Transverse colon (tissue), 4 donors: Measurements from ENCODE around the gene UMODL1. TPM values are rescaled to one million over a fixed set of nuclear protein-coding genes. Genes with fewer than 3 reads are reported as not detected.

ENCODE experiments used
- DNase-seq: peaks from one replicate; pipeline ENCODE4 v3.0.0-alpha.2; 2019
- H3K27ac ChIP-seq, 4 donors: fragments of 200-600 bp; sonication (generic); 2 replicates each; pipeline ENCODE4 v1.5.1; 2016 to 2018; ENCODE audit warnings: inconsistent platforms in 4 of 4
- H3K27me3 ChIP-seq: fragments of 200-600 bp; sonication (generic); 2 replicates; pipeline ENCODE4 v1.5.1; 2017; ENCODE audit warnings: inconsistent platforms
- H3K36me3 ChIP-seq, 4 donors: fragments of 200-600 bp; sonication (generic); 2 replicates each; pipeline ENCODE4 v1.5.1; 2017 to 2019; ENCODE audit warnings: inconsistent platforms in 4 of 4
- H3K4me1 ChIP-seq, 4 donors: fragments of 200-600 bp; sonication (generic); 2 replicates each; pipeline ENCODE4 v1.5.1; 2017 to 2020; ENCODE audit warnings: inconsistent platforms in 4 of 4
- H3K4me3 ChIP-seq, 4 donors: fragments of 200-600 bp; sonication (generic); 1 replicate in 1 of 4; 2 replicates in 3 of 4; pipeline versions ENCODE4 v1.5.1 to v1.6.1; 2017 to 2019; ENCODE audit warnings: inconsistent platforms in 4 of 4
- H3K9me3 ChIP-seq, 2 donors: fragments of 200-600 bp; sonication (generic); 2 replicates each; pipeline ENCODE4 v1.5.1; 2017 to 2019; ENCODE audit warnings: inconsistent platforms in 2 of 2
- EP300 ChIP-seq: sonication (generic); formaldehyde crosslinking; IDR thresholded peaks from one replicate; pipeline ENCODE4 v1.6.1; 2017; ENCODE audit warnings: antibody characterized with exemption, low read depth
- POLR2A ChIP-seq: fragments of 450-650 bp; IDR thresholded peaks from one replicate; pipeline ENCODE4 v1.6.1; 2016; ENCODE audit warnings: antibody characterized with exemption, mild to moderate bottlenecking, moderate library complexity
- POLR2AphosphoS5 ChIP-seq, 3 donors: sonication (generic); formaldehyde crosslinking; IDR thresholded peaks; one replicate each; pipeline ENCODE4 v1.6.1; 2016; ENCODE audit warnings: antibody characterized with exemption in 3 of 3
- WGBS, 2 donors: methylation state at CpG; one replicate each; pipeline ENCODE4 v1.1.5; 2018; ENCODE audit warnings: low coverage in 1 of 2; 5-methylcytosine and 5-hydroxymethylcytosine counted together
- in situ Hi-C, 4 donors: fragments of 200-750 bp; cut with MboI; loops; one replicate each; pipeline versions ENCODE4 v1.15.0 to v1.15.1; 2017; ENCODE audit warnings: low sequenced_read_pairs in 3 of 4, low pct_ligation_motif_present in 1 of 4, low pct_unique_long_range_greater_than_20kb in 1 of 4
- intact Hi-C: fragments of 100-400 bp; cut with DNase I; formaldehyde crosslinking; loops from one replicate; pipeline ENCODE4 v1.15.1; 2023; ENCODE audit warnings: low total_unique reads
- total RNA-seq, 4 donors: library from RNA; depleted of rRNA; stranded (reverse); fragments of >200 nt; gene quantifications; one replicate each; pipeline ENCODE4 v1.1.0, GENCODE V29; 2016
- TF ChIP-seq, protein P1 (sequence below), 5 experiments: fragments of 200-600 bp in 3 of 5; fragments of 450-650 bp in 2 of 5; sonication (generic) in 3 of 5; IDR thresholded peaks; 1 replicate in 2 of 5; 2 replicates in 3 of 5; pipeline ENCODE4 v1.5.1; 2016 to 2017; ENCODE audit warnings: antibody characterized with exemption in 5 of 5, inconsistent platforms in 3 of 5, mild to moderate bottlenecking in 2 of 5, moderate library complexity in 1 of 5

UMODL1 gene
- total RNA-seq, 4 donors from 2014 or later: 0.16 to 3.2 (median 0.68) TPM; not detected in 1

DNA sequence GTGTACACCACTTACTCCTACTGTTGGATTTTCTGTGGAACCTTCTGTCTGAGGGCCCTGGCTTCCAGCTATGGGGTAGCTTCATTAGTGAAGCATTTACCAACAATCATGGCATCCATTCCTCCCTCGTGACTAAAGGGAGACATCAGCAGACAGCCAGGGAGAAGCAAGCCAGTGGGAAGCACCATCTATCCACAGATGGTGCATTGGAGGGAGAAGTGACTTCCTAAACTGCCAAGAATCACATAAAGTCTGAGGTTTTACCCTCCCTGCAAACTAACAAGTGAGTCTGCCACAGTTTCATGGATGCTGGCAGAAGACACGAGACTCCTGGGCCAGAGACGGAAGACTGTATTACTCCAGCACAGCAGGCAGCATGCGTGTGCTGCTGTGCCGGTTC, 31.4 kb downstream of the UMODL1 start:
- in situ Hi-C loops: loop anchor here in 3 of 4 donors (25.0 kb wide), 4 partner anchors 165 to 490 kb away; no protein-coding TSS in a partner anchor
- Histone ChIP-seq H3K4me1 (peaks cover 12 to 42% (median 29%) of the 10 kb centered on the region in 4 donors), H3K9me3 (no peaks in the 10 kb centered on the region), H3K4me3 (no peak overlapping the region), H3K27me3 (no peaks in the 10 kb centered on the region), H3K36me3 (no peaks in the 10 kb centered on the region), H3K27ac (peak overlapping the region; percentile 36 to 72 (median 66))
- no peak for DNase-seq
- intact Hi-C loops: no loop called here
- WGBS, 2 donors: 84% methylated on average over 5 of the region's 5 CpGs; no CpG with 5 or more reads in 1 of the 2 donors
- TF ChIP-seq POLR2AphosphoS5 (IDR thresholded peaks at IDR 0.05) (no peak), POLR2A (no peak), EP300 (no peak)
- TF ChIP-seq, protein P1, sequence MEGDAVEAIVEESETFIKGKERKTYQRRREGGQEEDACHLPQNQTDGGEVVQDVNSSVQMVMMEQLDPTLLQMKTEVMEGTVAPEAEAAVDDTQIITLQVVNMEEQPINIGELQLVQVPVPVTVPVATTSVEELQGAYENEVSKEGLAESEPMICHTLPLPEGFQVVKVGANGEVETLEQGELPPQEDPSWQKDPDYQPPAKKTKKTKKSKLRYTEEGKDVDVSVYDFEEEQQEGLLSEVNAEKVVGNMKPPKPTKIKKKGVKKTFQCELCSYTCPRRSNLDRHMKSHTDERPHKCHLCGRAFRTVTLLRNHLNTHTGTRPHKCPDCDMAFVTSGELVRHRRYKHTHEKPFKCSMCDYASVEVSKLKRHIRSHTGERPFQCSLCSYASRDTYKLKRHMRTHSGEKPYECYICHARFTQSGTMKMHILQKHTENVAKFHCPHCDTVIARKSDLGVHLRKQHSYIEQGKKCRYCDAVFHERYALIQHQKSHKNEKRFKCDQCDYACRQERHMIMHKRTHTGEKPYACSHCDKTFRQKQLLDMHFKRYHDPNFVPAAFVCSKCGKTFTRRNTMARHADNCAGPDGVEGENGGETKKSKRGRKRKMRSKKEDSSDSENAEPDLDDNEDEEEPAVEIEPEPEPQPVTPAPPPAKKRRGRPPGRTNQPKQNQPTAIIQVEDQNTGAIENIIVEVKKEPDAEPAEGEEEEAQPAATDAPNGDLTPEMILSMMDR (IDR thresholded peaks at IDR 0.05): no peak

DNA sequence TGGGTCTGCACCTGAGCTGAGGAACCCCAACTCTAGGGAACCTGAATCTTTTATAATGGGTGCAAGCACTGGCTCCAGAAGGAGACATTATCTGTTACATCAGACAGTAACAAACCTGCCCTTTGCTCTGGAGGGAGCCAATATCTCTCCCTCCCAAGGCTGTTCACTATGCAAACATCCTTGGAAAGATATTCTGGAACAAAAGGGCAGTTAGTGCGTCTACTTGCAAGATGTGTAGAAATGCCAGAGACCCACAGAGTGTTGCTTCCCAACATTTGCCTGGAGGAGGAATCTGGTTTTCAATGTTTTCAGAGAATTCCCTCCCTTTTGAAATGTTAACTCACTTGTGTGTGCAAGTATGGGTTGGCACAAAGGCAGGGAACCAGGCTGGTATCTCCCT, 31.9 kb downstream of the UMODL1 start:
- WGBS, 2 donors: 67% methylated on average over 1 of the region's 1 CpG; no CpG with 5 or more reads in 1 of the 2 donors
- in situ Hi-C loops (loop anchor here in 3 of 4 donors (25.0 kb wide), 4 partner anchors 166 to 491 kb away; no protein-coding TSS in a partner anchor), intact Hi-C loops (no loop called here)
- Histone ChIP-seq H3K27ac (peak overlapping the region; percentile 36 to 72 (median 66)), H3K27me3 (no peaks in the 10 kb centered on the region), H3K36me3 (no peaks in the 10 kb centered on the region), H3K4me1 (peaks cover 8 to 42% (median 28%) of the 10 kb centered on the region in 4 donors), H3K4me3 (no peak overlapping the region), H3K9me3 (no peaks in the 10 kb centered on the region)
- DNase-seq: no peak
- TF ChIP-seq POLR2A (no peak), POLR2AphosphoS5 (IDR thresholded peaks at IDR 0.05) (no peak), EP300 (no peak)
- TF ChIP-seq, protein P1 (IDR thresholded peaks at IDR 0.05): no peak

DNA sequence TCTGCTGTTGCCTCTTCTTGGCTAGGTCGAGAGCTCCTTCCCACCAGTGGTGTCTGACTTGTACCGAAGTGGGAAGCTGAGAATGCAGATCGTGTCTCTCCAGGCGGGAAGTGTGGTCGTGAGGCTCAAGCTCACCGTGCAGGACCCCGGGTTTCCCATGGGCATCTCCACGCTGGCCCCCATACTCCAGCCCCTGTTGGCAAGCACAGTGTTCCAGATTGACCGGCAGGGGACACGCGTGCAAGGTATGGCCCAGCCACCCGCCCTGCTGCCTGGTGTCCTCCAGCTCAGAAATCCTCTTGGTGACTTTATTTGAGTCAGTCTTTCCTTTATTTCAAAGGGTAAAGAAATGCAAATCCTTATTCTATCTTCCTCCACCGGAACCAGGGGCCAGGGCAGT, 32.7 kb downstream of the UMODL1 start:
- Histone ChIP-seq H3K4me1 (peaks cover 6 to 38% (median 27%) of the 10 kb centered on the region in 4 donors), H3K27ac (no peak overlapping the region), H3K27me3 (no peaks in the 10 kb centered on the region), H3K4me3 (no peak overlapping the region), H3K36me3 (no peaks in the 10 kb centered on the region), H3K9me3 (no peaks in the 10 kb centered on the region)
- in situ Hi-C loops (loop anchor here in 3 of 4 donors (25.0 kb wide), 4 partner anchors 167 to 492 kb away; no protein-coding TSS in a partner anchor), intact Hi-C loops (no loop called here)
- no peak for TF ChIP-seq POLR2AphosphoS5 (IDR thresholded peaks at IDR 0.05)
- no peak for TF ChIP-seq EP300
- no peak for TF ChIP-seq POLR2A
- TF ChIP-seq, protein P1 (IDR thresholded peaks at IDR 0.05): no peak
- DNase-seq: no peak
- WGBS, 2 donors: 89 to 94% methylated on average over 9 to 13 of the region's 13 CpGs

DNA sequence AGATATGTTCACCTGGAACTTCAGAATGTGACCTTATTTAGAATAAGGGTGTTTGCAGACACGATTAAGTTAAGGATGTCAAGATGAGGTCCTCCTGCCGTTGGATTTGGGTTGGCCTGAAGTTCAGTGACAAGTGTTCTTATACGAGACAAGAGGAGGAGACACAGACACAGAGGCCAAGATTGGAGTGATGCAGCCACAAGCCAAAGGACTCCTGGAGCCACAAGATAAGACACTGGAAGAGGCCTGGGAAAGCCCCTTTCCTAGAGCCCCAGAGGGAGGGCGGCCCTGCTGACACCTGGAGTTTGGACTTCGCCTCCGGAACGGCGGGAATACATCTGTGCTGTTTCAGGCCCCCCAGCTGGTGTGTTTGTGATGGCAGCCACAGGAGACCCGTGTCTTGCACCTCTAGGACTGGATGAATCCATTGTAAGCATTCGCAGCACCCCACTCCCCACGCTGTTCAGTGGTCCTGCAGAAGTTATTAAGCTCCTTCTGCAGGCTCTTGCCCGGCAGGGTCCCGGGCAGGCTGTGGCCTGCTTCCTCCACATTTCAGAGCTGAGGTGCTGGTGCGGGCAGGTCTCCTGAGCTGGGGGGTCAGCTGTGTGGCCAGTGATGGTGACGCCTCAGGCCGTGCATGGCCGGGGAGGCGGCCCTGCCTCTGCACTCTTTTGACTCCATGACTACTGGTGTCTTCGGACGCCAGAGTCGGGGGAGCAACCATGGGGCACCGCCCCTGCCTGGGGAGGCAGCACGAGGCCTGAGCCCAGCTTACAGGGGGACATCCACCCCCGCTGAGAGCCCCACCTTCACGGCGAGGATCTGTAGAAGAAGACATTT, 34.6 kb downstream of the UMODL1 start:
- in situ Hi-C loops: loop anchor here in 3 of 4 donors (25.0 kb wide), 4 partner anchors 168 to 493 kb away; no protein-coding TSS in a partner anchor
- 74 to 88% methylated on average over 4 to 26 of the region's 26 CpGs for WGBS, 2 donors
- Histone ChIP-seq H3K36me3 (no peaks in the 10 kb centered on the region), H3K27ac (no peak overlapping the region), H3K9me3 (no peaks in the 10 kb centered on the region), H3K4me3 (no peak overlapping the region), H3K4me1 (peaks cover 6 to 38% (median 27%) of the 10 kb centered on the region in 4 donors), H3K27me3 (no peaks in the 10 kb centered on the region)
- intact Hi-C loops: no loop called here
- TF ChIP-seq, protein P1 (IDR thresholded peaks at IDR 0.05): no peak
- TF ChIP-seq EP300 (no peak), POLR2A (no peak), POLR2AphosphoS5 (IDR thresholded peaks at IDR 0.05) (no peak)
- DNase-seq: no peak
